GM06990 (cell line): ENCODE measurements around the gene SDR42E1.

ENCODE experiments used
- DNase-seq: peaks from one replicate; pipeline ENCODE4 v3.0.0-alpha.2; 2011; ENCODE audit not compliant: insufficient read length; ENCODE audit errors: extremely low read depth
- H3K27me3 ChIP-seq: replicated peaks from 2 replicates; pipeline ENCODE4 v1.6.0; 2011; ENCODE audit warnings: low read length; ENCODE audit not compliant: control insufficient read depth, insufficient read depth
- H3K36me3 ChIP-seq: 2 replicates; pipeline ENCODE4 v1.5.1; 2011; ENCODE audit warnings: low read length; ENCODE audit not compliant: control insufficient read depth, insufficient read depth
- H3K4me3 ChIP-seq: replicated peaks from 2 replicates; pipeline ENCODE4 v1.5.1; 2011; ENCODE audit warnings: low read depth, mild to moderate bottlenecking, control low read depth, low read length
- CTCF ChIP-seq: IDR thresholded peaks from 2 replicates; pipeline ENCODE4 v1.5.1; 2011; ENCODE audit warnings: low read length, control low read depth, mild to moderate bottlenecking, inconsistent platforms; ENCODE audit not compliant: insufficient read depth, poor library complexity, severe bottlenecking

The SDR42E1 gene

GRCh38 chr16:82004601-82005000, 6.7 kb downstream of the SDR42E1 start:
- DNase-seq = no peak
- Histone ChIP-seq H3K36me3 (no peaks in the 10 kb centered on the region; the same call in 1 of the 2 replicates), H3K4me3 (no peak overlapping the region), H3K27me3 (no peaks in the 10 kb centered on the region)
- no peak for TF ChIP-seq CTCF

- TF ChIP-seq CTCF = no peak
- no peak for DNase-seq
- Histone ChIP-seq H3K4me3 (no peak overlapping the region), H3K27me3 (no peaks in the 10 kb centered on the region), H3K36me3 (peaks cover 2% of the 10 kb centered on the region; the same call in 1 of the 2 replicates)
These were observed 8.4 kb downstream of the SDR42E1 start for GRCh38 chr16:82002831-82003230.

- no peak for DNase-seq
- TF ChIP-seq CTCF = no peak
- Histone ChIP-seq H3K4me3 (no peak overlapping the region), H3K27me3 (no peaks in the 10 kb centered on the region), H3K36me3 (peaks cover 2% of the 10 kb centered on the region; the same call in 1 of the 2 replicates)
These were observed 13.5 kb downstream of the SDR42E1 start for GRCh38 chr16:81997738-81998137.

- H3K36me3 ChIP-seq = peaks cover 2% of the 10 kb centered on the region; the same call in 1 of the 2 replicates
- TF ChIP-seq CTCF = no peak
- no peak overlapping the region for H3K4me3 ChIP-seq
- no peak for DNase-seq
- no peaks in the 10 kb centered on the region for H3K27me3 ChIP-seq
These were observed 14.4 kb downstream of the SDR42E1 start for GRCh38 chr16:81996664-81997509.

GRCh38 chr16:81995651-81996050, 15.6 kb downstream of the SDR42E1 start:
- Histone ChIP-seq H3K4me3 (no peak overlapping the region), H3K27me3 (no peaks in the 10 kb centered on the region), H3K36me3 (peaks cover 2% of the 10 kb centered on the region; the same call in 1 of the 2 replicates)
- no peak for TF ChIP-seq CTCF
- no peak for DNase-seq
